SK-N-MC (cell line): Measurements from ENCODE around the gene RBM48.

Experiments
- EZH2 ChIP-seq: fragments of 200-600 bp; sonication (generic); IDR thresholded peaks from one replicate; pipeline ENCODE4 v1.6.1; 2017; ENCODE audit warnings: antibody characterized with exemption
- FOXP2 ChIP-seq: optimal IDR thresholded peaks from 2 replicates; pipeline ENCODE3; 2011; ENCODE audit warnings: mild to moderate bottlenecking, moderate library complexity; ENCODE audit not compliant: insufficient read depth; ENCODE audit errors: extremely low read length, control extremely low read depth
- POLR2AphosphoS5 ChIP-seq: IDR thresholded peaks from 2 replicates; pipeline ENCODE4 v1.6.1; 2012; ENCODE audit warnings: mild to moderate bottlenecking, low read depth, low read length, borderline replicate concordance

DNA sequence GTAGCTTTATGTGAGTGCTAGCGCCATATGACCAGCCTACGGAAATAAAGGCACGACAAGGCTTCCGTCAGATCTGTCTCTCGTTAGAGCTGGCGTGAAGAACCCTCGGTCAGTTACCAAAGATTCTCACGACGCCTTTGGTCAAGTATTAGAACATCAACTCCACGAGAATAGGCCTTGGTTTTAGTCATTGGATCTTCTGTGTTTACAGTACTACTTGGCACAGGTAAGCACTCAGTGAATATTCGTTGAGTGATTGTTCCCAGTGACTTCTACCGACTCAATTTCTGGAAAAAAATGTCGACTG is 316 bp downstream of the RBM48 start:
- TF ChIP-seq EZH2 (no peak), POLR2AphosphoS5 (no peak), FOXP2 (no peak)
